Measurements from ENCODE around the gene ACKR2. TPM values are rescaled to one million over a fixed set of nuclear protein-coding genes. Genes with fewer than 3 reads are reported as not detected.
"Not testable (repeated sequence)": the region's sequence is repeated elsewhere in the genome, so short reads cannot be mapped to it uniquely, and the experiment has no call there.

The ACKR2 gene
- total and polyA plus RNA-seq, 8 donors = 0.77 to 7.9 (median 2.0) TPM

GRCh38 chr3:42804831-42805132, 4.5 kb upstream of the ACKR2 start:
- intact Hi-C loops (cut with DNase I) = no loop called here

GRCh38 chr3:42805141-42805821, 4.0 kb upstream of the ACKR2 start:
- H3K27ac ChIP-seq = peak overlapping the region in 1 of 2 donors; percentile 90
- TF ChIP-seq, protein P1, sequence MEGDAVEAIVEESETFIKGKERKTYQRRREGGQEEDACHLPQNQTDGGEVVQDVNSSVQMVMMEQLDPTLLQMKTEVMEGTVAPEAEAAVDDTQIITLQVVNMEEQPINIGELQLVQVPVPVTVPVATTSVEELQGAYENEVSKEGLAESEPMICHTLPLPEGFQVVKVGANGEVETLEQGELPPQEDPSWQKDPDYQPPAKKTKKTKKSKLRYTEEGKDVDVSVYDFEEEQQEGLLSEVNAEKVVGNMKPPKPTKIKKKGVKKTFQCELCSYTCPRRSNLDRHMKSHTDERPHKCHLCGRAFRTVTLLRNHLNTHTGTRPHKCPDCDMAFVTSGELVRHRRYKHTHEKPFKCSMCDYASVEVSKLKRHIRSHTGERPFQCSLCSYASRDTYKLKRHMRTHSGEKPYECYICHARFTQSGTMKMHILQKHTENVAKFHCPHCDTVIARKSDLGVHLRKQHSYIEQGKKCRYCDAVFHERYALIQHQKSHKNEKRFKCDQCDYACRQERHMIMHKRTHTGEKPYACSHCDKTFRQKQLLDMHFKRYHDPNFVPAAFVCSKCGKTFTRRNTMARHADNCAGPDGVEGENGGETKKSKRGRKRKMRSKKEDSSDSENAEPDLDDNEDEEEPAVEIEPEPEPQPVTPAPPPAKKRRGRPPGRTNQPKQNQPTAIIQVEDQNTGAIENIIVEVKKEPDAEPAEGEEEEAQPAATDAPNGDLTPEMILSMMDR (IDR thresholded peaks at IDR 0.05) = no peak
- peaks cover 0 to 10% of the 10 kb centered on the region in 2 donors for H3K27me3 ChIP-seq
- DNase-seq = peak in 3 of 4 donors; percentile 15 to 82 (median 41)
- H3K4me1 ChIP-seq = peaks cover 18 to 33% of the 10 kb centered on the region in 2 donors
- ATAC-seq = peak; percentile 16
- intact Hi-C loops (cut with DNase I) = no loop called here
- no peaks in the 10 kb centered on the region for H3K36me3 ChIP-seq
- peak overlapping the region; percentile 79 to 93 for H3K4me3 ChIP-seq
- H3K9me3 ChIP-seq = no peaks in the 10 kb centered on the region

More at GRCh38 chr3:42804831-42805132, 4.5 kb upstream of the ACKR2 start:
- Histone ChIP-seq H3K27me3 (peaks cover 0 to 10% of the 10 kb centered on the region in 2 donors), H3K27ac (peak overlapping the region; percentile 89 to 90), H3K4me3 (peak overlapping the region; percentile 79 to 93), H3K9me3 (no peaks in the 10 kb centered on the region), H3K36me3 (no peaks in the 10 kb centered on the region), H3K4me1 (peaks cover 18 to 38% of the 10 kb centered on the region in 2 donors)
- no peak for DNase-seq
- peak; percentile 2 for ATAC-seq
- TF ChIP-seq, protein P1 (IDR thresholded peaks at IDR 0.05) = no peak

- ATAC-seq (no peak), DNase-seq (no peak)
- Histone ChIP-seq H3K27me3 (peaks cover 0 to 10% of the 10 kb centered on the region in 2 donors), H3K4me3 (no peak overlapping the region), H3K9me3 (no peaks in the 10 kb centered on the region), H3K36me3 (no peaks in the 10 kb centered on the region), H3K4me1 (peaks cover 7 to 10% of the 10 kb centered on the region in 2 donors), H3K27ac (no peak overlapping the region)
- TF ChIP-seq, protein P1 (IDR thresholded peaks at IDR 0.05) = no peak
- intact Hi-C loops (cut with DNase I) = no loop called here
Observed at GRCh38 chr3:42807929-42808328, 1.3 kb upstream of the ACKR2 start.

DNA sequence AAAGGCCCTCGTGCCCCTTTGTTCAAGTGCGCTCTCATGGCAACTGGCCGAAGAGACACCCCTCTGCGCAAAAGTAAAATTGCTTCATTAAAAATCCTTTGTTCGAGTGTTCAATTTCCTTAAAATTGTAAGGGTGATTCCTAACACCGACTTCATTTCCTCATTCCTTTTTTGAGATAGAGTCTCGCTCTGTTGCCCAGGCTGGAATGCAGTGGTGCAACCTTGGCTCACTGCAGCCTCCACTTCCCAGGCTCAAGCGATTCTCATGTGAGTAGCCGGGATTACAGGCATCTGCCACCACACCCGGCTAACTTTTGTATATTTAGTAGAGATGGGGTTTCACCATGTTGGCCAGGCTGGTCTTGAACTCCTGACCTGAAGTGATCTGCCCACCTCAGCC, 1.5 kb downstream of the ACKR2 start:
- H3K36me3 ChIP-seq; H3K27me3 ChIP-seq; H3K4me1 ChIP-seq; ATAC-seq; H3K4me3 ChIP-seq; intact Hi-C loops (cut with DNase I); DNase-seq; H3K9me3 ChIP-seq; H3K27ac ChIP-seq: not testable (repeated sequence)

- H3K9me3 ChIP-seq; H3K36me3 ChIP-seq; ATAC-seq; DNase-seq; H3K4me3 ChIP-seq; H3K27ac ChIP-seq; H3K27me3 ChIP-seq; H3K4me1 ChIP-seq; intact Hi-C loops (cut with DNase I): not testable (repeated sequence)
Observed at GRCh38 chr3:42811118-42811883, 2.1 kb downstream of the ACKR2 start.

- no peak overlapping the region for H3K27ac ChIP-seq
- DNase-seq = no peak
- intact Hi-C loops (cut with DNase I) = no loop called here
- H3K36me3 ChIP-seq = no peaks in the 10 kb centered on the region
- H3K4me1 ChIP-seq = no peaks in the 10 kb centered on the region
- TF ChIP-seq, protein P1 (IDR thresholded peaks at IDR 0.05) = no peak
- ATAC-seq = no peak
- H3K27me3 ChIP-seq = no peaks in the 10 kb centered on the region
- no peaks in the 10 kb centered on the region for H3K9me3 ChIP-seq
- no peak overlapping the region for H3K4me3 ChIP-seq
Observed at GRCh38 chr3:42814246-42814645, 5.0 kb downstream of the ACKR2 start.
